ENCODE data around the gene MAFF. TPM values are rescaled to one million over a fixed set of nuclear protein-coding genes. Genes with fewer than 3 reads are reported as not detected.

MAFF gene
- total RNA-seq (2021; ENCODE audit: unreplicated experiment) (6.4 TPM), Bru-seq, nascent RNA (percentile 60 among the genes with signal in this experiment), BruChase-seq, experiment 1, labeled RNA remaining after a 2-hour chase (percentile 58 among the genes with signal in this experiment), BruChase-seq, experiment 2, labeled RNA remaining after a 6-hour chase (percentile 49 among the genes with signal in this experiment)
- 11.8 TPM for polyA plus RNA-seq (2012; ENCODE audit: insufficient read length)
- long read RNA-seq, transcript MAFF-201 (3 exons, 2,490 nt), result major isoform, 13 of 13 reads
- long read RNA-seq, partial matches to known transcripts, result 0 of 13 reads
- long read RNA-seq, other reads (novel, unspliced or antisense), result 0 of 13 reads

- H3K27ac ChIP-seq (ENCODE audit: low read length), result peak within 1 kb of the TSS; percentile 52; the same call in 1 of the 2 replicates
- DNase-seq (ENCODE audit: low read depth, low spot score), result no peak
- no TSS peak for BruUV-seq (replicated peaks)
- in situ Hi-C loops (cut with HindIII; ENCODE audit: low pct_unique_long_range_greater_than_20kb, low sequenced_read_pairs) (no loop called here), intact Hi-C loops (cut with micrococcal nuclease; ENCODE audit: unreplicated experiment) (no loop called here)
- ATAC-seq, result peak; percentile 89
- POLR2A ChIA-PET, result interaction anchor here (0.5 to 0.6 kb wide), 3 partner anchors 22 to 1426 kb away, joined by 3 to 14 read pairs (median 4); partner anchors contain the start of gene IFT27
- H3K4me3 ChIP-seq (ENCODE audit: low read depth in 2 of 2, low read length in 2 of 2), result peak within 1 kb of the TSS; percentile 62 to 93
- CTCF ChIA-PET, result interaction anchor here (0.6 kb wide), 2 partner anchors 11 to 142 kb away, joined by 3 to 6 read pairs; no protein-coding TSS in a partner anchor
- no peaks in the 10 kb centered on the region for H3K27me3 ChIP-seq (ENCODE audit: control insufficient read depth, insufficient read depth, low read length)
- H3K36me3 ChIP-seq (ENCODE audit: control insufficient read depth, insufficient read depth, low read length), result no peaks in the 10 kb centered on the region; the same call in 1 of the 2 replicates
- H3K4me1 ChIP-seq (ENCODE audit: control insufficient read depth, insufficient read depth, low read length), result no peaks in the 10 kb centered on the region; the same call in 1 of the 2 replicates
- H3K9me3 ChIP-seq (ENCODE audit: control insufficient read depth, insufficient read depth, low read depth, low read length), result no peaks in the 10 kb centered on the region
- TF ChIP-seq SIN3A (IDR thresholded peaks at IDR 0.05; ENCODE audit: borderline replicate concordance, insufficient read depth, low read depth, low read length) (peak; percentile 77; the same call in 1 of the 2 replicates), REST (IDR thresholded peaks at IDR 0.05; ENCODE audit: insufficient read depth in 1 of 2, low read depth in 2 of 2, low read length in 1 of 2) (no peak), TCF7L2 (IDR thresholded peaks at IDR 0.05; ENCODE audit: low read depth, low read length) (0 out of 2 replicates have a peak, but pooled peaks have one; percentile 10), CTCF (IDR thresholded peaks at IDR 0.05) (no peak), POLR2AphosphoS5 (IDR thresholded peaks at IDR 0.05; ENCODE audit: low read depth, low read length) (no peak)
Measured at GRCh38 chr22:38201711-38202436, at the start of gene MAFF. Gene MAFF (plus strand): TSS chr22:38201994. CDS start chr22:38213854, 11,860 bp downstream.

GRCh38 chr22:38153821-38154562, 47.8 kb upstream of the MAFF start:
- H3K9me3 ChIP-seq (ENCODE audit: control insufficient read depth, insufficient read depth, low read depth, low read length), result no peaks in the 10 kb centered on the region
- ChIA-PET POLR2A (interaction anchor here (0.7 kb wide), 1 partner anchor 575 kb away, joined by 5 read pairs; no protein-coding TSS in a partner anchor), CTCF (no interaction called here)
- DNase-seq (ENCODE audit: low read depth, low spot score) (no peak), ATAC-seq (0 out of 2 replicates have a peak, but pooled peaks have one; percentile 65)
- H3K4me1 ChIP-seq (ENCODE audit: control insufficient read depth, insufficient read depth, low read length), result no peaks in the 10 kb centered on the region
- intact Hi-C loops (cut with micrococcal nuclease; ENCODE audit: unreplicated experiment), result no loop called here
- TF ChIP-seq SIN3A (IDR thresholded peaks at IDR 0.05; ENCODE audit: borderline replicate concordance, insufficient read depth, low read depth, low read length) (no peak), CTCF (IDR thresholded peaks at IDR 0.05) (no peak), TCF7L2 (IDR thresholded peaks at IDR 0.05; ENCODE audit: low read depth, low read length) (no peak), POLR2AphosphoS5 (IDR thresholded peaks at IDR 0.05; ENCODE audit: low read depth, low read length) (no peak), REST (IDR thresholded peaks at IDR 0.05; ENCODE audit: insufficient read depth in 1 of 2, low read depth in 2 of 2, low read length in 1 of 2) (no peak)
- no TSS peak for BruUV-seq (replicated peaks)
- in situ Hi-C loops (cut with HindIII; ENCODE audit: low pct_unique_long_range_greater_than_20kb, low sequenced_read_pairs), result no loop called here
- no peak overlapping the region for H3K27ac ChIP-seq (ENCODE audit: low read length)
- no peaks in the 10 kb centered on the region for H3K27me3 ChIP-seq (ENCODE audit: control insufficient read depth, insufficient read depth, low read length)
- H3K36me3 ChIP-seq (ENCODE audit: control insufficient read depth, insufficient read depth, low read length), result no peaks in the 10 kb centered on the region
- H3K4me3 ChIP-seq (ENCODE audit: low read depth in 2 of 2, low read length in 2 of 2), result no peak overlapping the region

All from Panc1 (cell line).